ENCODE results near the gene TSHR.

Gene TSHR

GRCh38 chr14:81172881-81173280, 217.5 kb downstream of the TSHR start:
- Histone ChIP-seq H3K23ac (ENCODE audit: low read length in 2 of 2) (no peak overlapping the region), H3K36me3 (ENCODE audit: control insufficient read depth in 1 of 2, insufficient read depth in 2 of 2, low read depth in 1 of 2, low read length in 2 of 2) (peaks cover 0 to 4% of the 10 kb centered on the region in 2 experiments), H2AK5ac (ENCODE audit: low read length, severe bottlenecking) (no peak overlapping the region), H2BK15ac (ENCODE audit: low read depth, poor library complexity, severe bottlenecking) (no peak overlapping the region), H3K9me3 (ENCODE audit: control insufficient read depth, low read length) (no peaks in the 10 kb centered on the region), H2BK5ac (ENCODE audit: low read depth, low read length, poor library complexity, severe bottlenecking) (no peak overlapping the region), H2BK120ac (ENCODE audit: low read depth, low read length) (no peak overlapping the region), H3K4me3 (ENCODE audit: insufficient read depth in 1 of 2, low read depth in 1 of 2, low read length in 2 of 2) (no peak overlapping the region), H2BK12ac (ENCODE audit: low read length in 2 of 2) (no peak overlapping the region), H3K4me2 (ENCODE audit: low read length, poor library complexity, severe bottlenecking) (no peak overlapping the region), H3K4ac (ENCODE audit: low read depth in 1 of 2, low read length in 2 of 2) (no peak overlapping the region), H3K14ac (ENCODE audit: low read length in 2 of 2) (no peak overlapping the region), H3K9ac (ENCODE audit: low read length) (no peak overlapping the region), H3K18ac (ENCODE audit: low read depth in 1 of 2, low read length in 2 of 2) (no peak overlapping the region), H2AFZ (ENCODE audit: low read depth, low read length) (no peak overlapping the region), H4K91ac (ENCODE audit: low read length) (no peak overlapping the region), H3K79me1 (replicated peaks; ENCODE audit: low read length, poor library complexity, severe bottlenecking) (peaks cover 2% of the 10 kb centered on the region), H3K27me3 (ENCODE audit: control insufficient read depth in 1 of 2, insufficient read depth in 1 of 2, low read length in 2 of 2) (no peaks in the 10 kb centered on the region), H3K27ac (ENCODE audit: low read length, poor library complexity, severe bottlenecking) (no peak overlapping the region), H3K4me1 (ENCODE audit: control insufficient read depth, insufficient read depth, low read depth, low read length) (peaks cover 6% of the 10 kb centered on the region), H4K8ac (ENCODE audit: low read length) (no peak overlapping the region)
- 92% methylated on average over 2 of the region's 3 CpGs for WGBS
- DNase-seq: peak; percentile 17

GRCh38 chr14:81176241-81176640, 220.8 kb downstream of the TSHR start:
- no peak overlapping the region for H2AFZ ChIP-seq (ENCODE audit: low read depth, low read length)
- H3K14ac ChIP-seq (ENCODE audit: low read length in 2 of 2): no peak overlapping the region
- H4K8ac ChIP-seq (ENCODE audit: low read length): no peak overlapping the region

GRCh38 chr14:81177225-81177624, 221.8 kb downstream of the TSHR start:
- H2BK12ac ChIP-seq (ENCODE audit: low read length in 2 of 2): no peak overlapping the region
- H2BK5ac ChIP-seq (ENCODE audit: low read depth, low read length, poor library complexity, severe bottlenecking): no peak overlapping the region
- no peak overlapping the region for H3K18ac ChIP-seq (ENCODE audit: low read depth in 1 of 2, low read length in 2 of 2)
- H3K4me2 ChIP-seq (ENCODE audit: low read length, poor library complexity, severe bottlenecking): no peak overlapping the region
- H3K36me3 ChIP-seq (ENCODE audit: control insufficient read depth in 1 of 2, insufficient read depth in 2 of 2, low read depth in 1 of 2, low read length in 2 of 2): peaks cover 4 to 27% of the 10 kb centered on the region in 2 experiments
- H3K4ac ChIP-seq (ENCODE audit: low read depth in 1 of 2, low read length in 2 of 2): no peak overlapping the region
- H3K4me3 ChIP-seq (ENCODE audit: insufficient read depth in 1 of 2, low read depth in 1 of 2, low read length in 2 of 2): peak overlapping the region in 1 of 2 experiments; percentile 18
- H4K8ac ChIP-seq (ENCODE audit: low read length): no peak overlapping the region
- no peak overlapping the region for H2BK120ac ChIP-seq (ENCODE audit: low read depth, low read length)
- H2AK5ac ChIP-seq (ENCODE audit: low read length, severe bottlenecking): no peak overlapping the region
- no peak overlapping the region for H3K23ac ChIP-seq (ENCODE audit: low read length in 2 of 2)
- H3K9ac ChIP-seq (ENCODE audit: low read length): peak overlapping the region; percentile 56
- no peak overlapping the region for H3K14ac ChIP-seq (ENCODE audit: low read length in 2 of 2)
- no peak overlapping the region for H3K27ac ChIP-seq (ENCODE audit: low read length, poor library complexity, severe bottlenecking)
- no peaks in the 10 kb centered on the region for H3K27me3 ChIP-seq (ENCODE audit: control insufficient read depth in 1 of 2, insufficient read depth in 1 of 2, low read length in 2 of 2)
- WGBS: 100% methylated on average over 1 of the region's 1 CpG
- H2BK15ac ChIP-seq (ENCODE audit: low read depth, poor library complexity, severe bottlenecking): no peak overlapping the region
- H3K79me1 ChIP-seq (replicated peaks; ENCODE audit: low read length, poor library complexity, severe bottlenecking): no peaks in the 10 kb centered on the region
- DNase-seq: no peak
- H4K91ac ChIP-seq (ENCODE audit: low read length): no peak overlapping the region
- no peaks in the 10 kb centered on the region for H3K4me1 ChIP-seq (ENCODE audit: control insufficient read depth, insufficient read depth, low read depth, low read length)
- no peak overlapping the region for H2AFZ ChIP-seq (ENCODE audit: low read depth, low read length)
- no peaks in the 10 kb centered on the region for H3K9me3 ChIP-seq (ENCODE audit: control insufficient read depth, low read length)

More at GRCh38 chr14:81176241-81176640, 220.8 kb downstream of the TSHR start:
- WGBS: 100% methylated on average over 1 of the region's 3 CpGs
- H3K9me3 ChIP-seq (ENCODE audit: control insufficient read depth, low read length): no peaks in the 10 kb centered on the region
- no peaks in the 10 kb centered on the region for H3K27me3 ChIP-seq (ENCODE audit: control insufficient read depth in 1 of 2, insufficient read depth in 1 of 2, low read length in 2 of 2)
- H2BK12ac ChIP-seq (ENCODE audit: low read length in 2 of 2): no peak overlapping the region
- no peak overlapping the region for H3K4me3 ChIP-seq (ENCODE audit: insufficient read depth in 1 of 2, low read depth in 1 of 2, low read length in 2 of 2)
- no peaks in the 10 kb centered on the region for H3K4me1 ChIP-seq (ENCODE audit: control insufficient read depth, insufficient read depth, low read depth, low read length)
- no peak overlapping the region for H3K27ac ChIP-seq (ENCODE audit: low read length, poor library complexity, severe bottlenecking)
- H2BK120ac ChIP-seq (ENCODE audit: low read depth, low read length): no peak overlapping the region
- no peak overlapping the region for H3K18ac ChIP-seq (ENCODE audit: low read depth in 1 of 2, low read length in 2 of 2)
- H3K4me2 ChIP-seq (ENCODE audit: low read length, poor library complexity, severe bottlenecking): no peak overlapping the region
- H3K36me3 ChIP-seq (ENCODE audit: control insufficient read depth in 1 of 2, insufficient read depth in 2 of 2, low read depth in 1 of 2, low read length in 2 of 2): peaks cover 4 to 19% of the 10 kb centered on the region in 2 experiments
- no peak overlapping the region for H2BK5ac ChIP-seq (ENCODE audit: low read depth, low read length, poor library complexity, severe bottlenecking)
- no peak overlapping the region for H2AK5ac ChIP-seq (ENCODE audit: low read length, severe bottlenecking)
- no peak overlapping the region for H4K91ac ChIP-seq (ENCODE audit: low read length)
- H3K23ac ChIP-seq (ENCODE audit: low read length in 2 of 2): no peak overlapping the region
- no peak for DNase-seq
- no peaks in the 10 kb centered on the region for H3K79me1 ChIP-seq (replicated peaks; ENCODE audit: low read length, poor library complexity, severe bottlenecking)
- no peak overlapping the region for H3K4ac ChIP-seq (ENCODE audit: low read depth in 1 of 2, low read length in 2 of 2)
- H3K9ac ChIP-seq (ENCODE audit: low read length): no peak overlapping the region
- no peak overlapping the region for H2BK15ac ChIP-seq (ENCODE audit: low read depth, poor library complexity, severe bottlenecking)

DNA sequence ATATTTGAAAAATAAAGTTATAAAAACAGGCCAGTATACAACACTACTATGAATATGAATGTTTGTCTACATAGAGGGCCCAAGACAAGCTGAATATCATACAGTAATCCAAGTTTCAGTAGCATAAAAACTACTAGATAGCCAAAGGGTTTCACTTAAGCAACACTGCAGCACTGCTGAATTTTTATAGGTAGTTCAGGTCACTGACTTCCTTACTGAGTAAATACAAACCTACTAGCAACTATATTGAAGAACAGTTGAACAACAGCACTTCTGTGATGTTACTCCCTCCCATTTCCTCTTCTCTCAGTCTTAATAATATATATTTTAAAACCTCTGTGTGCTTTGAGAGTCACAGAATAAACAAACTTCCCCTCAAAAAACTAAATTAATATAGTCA, 222.6 kb downstream of the TSHR start:
- no peak overlapping the region for H2BK5ac ChIP-seq (ENCODE audit: low read depth, low read length, poor library complexity, severe bottlenecking)
- no peak overlapping the region for H2AK5ac ChIP-seq (ENCODE audit: low read length, severe bottlenecking)
- no peak for DNase-seq
- H4K91ac ChIP-seq (ENCODE audit: low read length): no peak overlapping the region
- H3K27ac ChIP-seq (ENCODE audit: low read length, poor library complexity, severe bottlenecking): no peak overlapping the region
- H4K8ac ChIP-seq (ENCODE audit: low read length): no peak overlapping the region
- no peak overlapping the region for H3K4me2 ChIP-seq (ENCODE audit: low read length, poor library complexity, severe bottlenecking)
- H3K4ac ChIP-seq (ENCODE audit: low read depth in 1 of 2, low read length in 2 of 2): no peak overlapping the region
- H3K79me1 ChIP-seq (replicated peaks; ENCODE audit: low read length, poor library complexity, severe bottlenecking): peaks cover 2% of the 10 kb centered on the region
- no peak overlapping the region for H3K9ac ChIP-seq (ENCODE audit: low read length)
- H2AFZ ChIP-seq (ENCODE audit: low read depth, low read length): no peak overlapping the region
- H3K27me3 ChIP-seq (ENCODE audit: control insufficient read depth in 1 of 2, insufficient read depth in 1 of 2, low read length in 2 of 2): no peaks in the 10 kb centered on the region
- H2BK15ac ChIP-seq (ENCODE audit: low read depth, poor library complexity, severe bottlenecking): no peak overlapping the region
- no peaks in the 10 kb centered on the region for H3K4me1 ChIP-seq (ENCODE audit: control insufficient read depth, insufficient read depth, low read depth, low read length)
- H3K18ac ChIP-seq (ENCODE audit: low read depth in 1 of 2, low read length in 2 of 2): no peak overlapping the region
- no peak overlapping the region for H2BK120ac ChIP-seq (ENCODE audit: low read depth, low read length)
- H3K14ac ChIP-seq (ENCODE audit: low read length in 2 of 2): no peak overlapping the region
- peaks cover 4 to 27% of the 10 kb centered on the region in 2 experiments for H3K36me3 ChIP-seq (ENCODE audit: control insufficient read depth in 1 of 2, insufficient read depth in 2 of 2, low read depth in 1 of 2, low read length in 2 of 2)
- no peak overlapping the region for H3K23ac ChIP-seq (ENCODE audit: low read length in 2 of 2)
- no peak overlapping the region for H2BK12ac ChIP-seq (ENCODE audit: low read length in 2 of 2)
- H3K9me3 ChIP-seq (ENCODE audit: control insufficient read depth, low read length): no peaks in the 10 kb centered on the region
- H3K4me3 ChIP-seq (ENCODE audit: insufficient read depth in 1 of 2, low read depth in 1 of 2, low read length in 2 of 2): no peak overlapping the region

Measured in mesenchymal stem cell (in vitro differentiated cells and primary cell).